HL-60 (cell line): ENCODE data around the gene CRY2.

ENCODE experiments used
- DNase-seq, 2 experiments: peaks; one replicate each; pipeline ENCODE4 v3.0.0-alpha.2; 2010 to 2020; ENCODE audit warnings: low read depth in 1 of 2, low spot score in 1 of 2
- H3K27ac ChIP-seq: fragments of 250-450 bp; sonication (Bioruptor Pico); replicated peaks from 2 replicates; pipeline ENCODE4 v1.5.1; 2020; ENCODE audit warnings: mild to moderate bottlenecking, moderate library complexity
- H3K27me3 ChIP-seq: fragments of 250-450 bp; sonication (Bioruptor Pico); 2 replicates; pipeline ENCODE4 v1.5.1; 2021; ENCODE audit warnings: mild to moderate bottlenecking, moderate library complexity; ENCODE audit not compliant: insufficient read depth, poor library complexity, severe bottlenecking
- H3K4me3 ChIP-seq: replicated peaks from 2 replicates; pipeline ENCODE4 v1.5.1; 2011; ENCODE audit warnings: mild to moderate bottlenecking, control low read depth, low read length; ENCODE audit not compliant: insufficient read depth
- CTCF ChIP-seq: IDR thresholded peaks from one replicate; pipeline ENCODE4 v1.5.1; 2011; ENCODE audit warnings: low read length, control low read depth, inconsistent platforms; ENCODE audit not compliant: insufficient read depth
- GABPA ChIP-seq: IDR thresholded peaks from 2 replicates; pipeline ENCODE4 v1.6.1; 2012; ENCODE audit warnings: low read depth
- POLR2AphosphoS5 ChIP-seq: IDR thresholded peaks from 2 replicates; pipeline ENCODE4 v1.6.1; 2012; ENCODE audit warnings: low read depth
- SPI1 ChIP-seq: IDR thresholded peaks from 2 replicates; pipeline ENCODE4 v1.6.1; 2012; ENCODE audit warnings: low read depth, mild to moderate bottlenecking, borderline replicate concordance
- TF ChIP-seq, protein P1 (sequence below): IDR thresholded peaks from 2 replicates; pipeline ENCODE4 v1.6.1; 2012; ENCODE audit warnings: low read depth; ENCODE audit not compliant: insufficient replicate concordance

CRY2 gene

DNA sequence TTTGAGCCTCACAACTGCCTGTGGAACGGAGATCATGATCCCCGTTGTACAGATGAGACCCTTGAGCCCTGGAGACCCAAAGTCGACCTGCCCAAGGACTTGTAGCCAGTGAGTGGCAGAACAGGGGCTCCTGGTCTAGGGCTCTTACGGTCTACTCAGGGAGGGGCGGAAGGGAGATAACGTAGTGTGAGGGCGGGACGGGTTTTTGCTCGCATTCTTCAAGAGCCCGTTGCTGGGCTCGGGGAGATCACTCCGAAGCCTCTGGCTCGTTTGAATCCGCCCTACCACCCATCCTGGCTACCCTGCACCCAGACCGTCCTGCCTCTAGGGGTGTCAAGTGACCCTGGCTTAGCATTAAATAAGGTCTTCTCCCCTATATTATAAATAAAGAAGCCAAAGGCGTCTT is 639 bp downstream of the CRY2 start:
- Histone ChIP-seq H3K27ac (peak overlapping the region; percentile 73), H3K4me3 (peak overlapping the region; percentile 95), H3K27me3 (no peaks in the 10 kb centered on the region)
- TF ChIP-seq POLR2AphosphoS5 (no peak), SPI1 (no peak), CTCF (no peak), GABPA (no peak)
- TF ChIP-seq, protein P1, sequence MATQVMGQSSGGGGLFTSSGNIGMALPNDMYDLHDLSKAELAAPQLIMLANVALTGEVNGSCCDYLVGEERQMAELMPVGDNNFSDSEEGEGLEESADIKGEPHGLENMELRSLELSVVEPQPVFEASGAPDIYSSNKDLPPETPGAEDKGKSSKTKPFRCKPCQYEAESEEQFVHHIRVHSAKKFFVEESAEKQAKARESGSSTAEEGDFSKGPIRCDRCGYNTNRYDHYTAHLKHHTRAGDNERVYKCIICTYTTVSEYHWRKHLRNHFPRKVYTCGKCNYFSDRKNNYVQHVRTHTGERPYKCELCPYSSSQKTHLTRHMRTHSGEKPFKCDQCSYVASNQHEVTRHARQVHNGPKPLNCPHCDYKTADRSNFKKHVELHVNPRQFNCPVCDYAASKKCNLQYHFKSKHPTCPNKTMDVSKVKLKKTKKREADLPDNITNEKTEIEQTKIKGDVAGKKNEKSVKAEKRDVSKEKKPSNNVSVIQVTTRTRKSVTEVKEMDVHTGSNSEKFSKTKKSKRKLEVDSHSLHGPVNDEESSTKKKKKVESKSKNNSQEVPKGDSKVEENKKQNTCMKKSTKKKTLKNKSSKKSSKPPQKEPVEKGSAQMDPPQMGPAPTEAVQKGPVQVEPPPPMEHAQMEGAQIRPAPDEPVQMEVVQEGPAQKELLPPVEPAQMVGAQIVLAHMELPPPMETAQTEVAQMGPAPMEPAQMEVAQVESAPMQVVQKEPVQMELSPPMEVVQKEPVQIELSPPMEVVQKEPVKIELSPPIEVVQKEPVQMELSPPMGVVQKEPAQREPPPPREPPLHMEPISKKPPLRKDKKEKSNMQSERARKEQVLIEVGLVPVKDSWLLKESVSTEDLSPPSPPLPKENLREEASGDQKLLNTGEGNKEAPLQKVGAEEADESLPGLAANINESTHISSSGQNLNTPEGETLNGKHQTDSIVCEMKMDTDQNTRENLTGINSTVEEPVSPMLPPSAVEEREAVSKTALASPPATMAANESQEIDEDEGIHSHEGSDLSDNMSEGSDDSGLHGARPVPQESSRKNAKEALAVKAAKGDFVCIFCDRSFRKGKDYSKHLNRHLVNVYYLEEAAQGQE, result no peak
- DNase-seq, result peak; percentile 25 to 47

DNA sequence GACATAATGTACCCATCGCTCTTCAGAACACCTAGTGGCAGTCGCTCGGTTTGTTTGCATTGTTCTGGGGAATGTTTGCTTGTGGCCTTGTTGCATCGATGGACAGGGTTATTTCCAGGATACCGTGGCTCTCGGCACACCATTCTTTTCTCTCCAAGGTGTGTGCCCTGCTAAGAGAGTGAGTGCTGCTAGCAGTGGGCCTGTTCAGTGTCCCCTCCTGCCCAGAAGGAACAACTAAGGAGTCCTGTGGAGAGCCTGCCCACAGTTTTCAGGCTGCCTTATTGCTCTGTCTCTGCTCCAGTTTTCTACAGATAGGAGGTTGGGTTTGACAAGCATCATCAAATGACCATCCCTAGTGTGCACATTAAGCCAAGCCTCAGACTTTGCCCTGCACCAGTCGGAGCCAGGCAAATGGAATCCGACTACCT is 1.4 kb downstream of the CRY2 start:
- DNase-seq, result no peak
- H3K4me3 ChIP-seq, result no peak overlapping the region
- H3K27ac ChIP-seq, result no peak overlapping the region
- TF ChIP-seq SPI1 (no peak), POLR2AphosphoS5 (no peak), GABPA (no peak), CTCF (no peak)
- TF ChIP-seq, protein P1, result no peak
- H3K27me3 ChIP-seq, result no peaks in the 10 kb centered on the region

DNA sequence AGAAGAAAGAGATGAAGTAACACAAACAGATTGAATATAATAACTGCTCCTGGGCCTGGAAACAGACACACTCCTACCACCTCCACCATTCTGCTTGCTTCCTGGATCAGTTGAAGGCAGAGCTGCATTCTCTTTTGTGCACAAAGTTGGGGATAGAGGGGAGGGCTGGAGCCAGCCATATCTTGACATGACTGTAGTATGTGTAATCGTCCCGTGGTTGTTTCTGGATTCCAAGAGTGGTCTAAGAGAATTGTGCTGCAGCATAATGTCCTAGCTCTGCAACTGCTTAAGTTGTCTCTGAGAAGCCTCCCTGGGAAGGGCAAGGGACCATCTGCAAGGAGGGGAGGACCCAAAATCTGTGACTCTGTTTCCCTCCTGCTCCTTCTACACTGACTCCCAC is 3.2 kb downstream of the CRY2 start:
- H3K27ac ChIP-seq, result no peak overlapping the region

More for the DNA sequence above, 3.2 kb downstream of the CRY2 start:
- no peaks in the 10 kb centered on the region for H3K27me3 ChIP-seq
- no peak for DNase-seq
- TF ChIP-seq, protein P1, result no peak
- no peak for TF ChIP-seq GABPA
- no peak for TF ChIP-seq SPI1
- TF ChIP-seq POLR2AphosphoS5, result no peak
- TF ChIP-seq CTCF, result no peak
- no peak overlapping the region for H3K4me3 ChIP-seq
